Measurements from ENCODE around the gene LYRM9.

- TF ChIP-seq CTCF (IDR thresholded peaks at IDR 0.05) (no peak), ELF1 (IDR thresholded peaks at IDR 0.05) (no peak), EP300 (IDR thresholded peaks at IDR 0.05; ENCODE audit: borderline replicate concordance in 1 of 2, low read depth in 1 of 2, low read length in 1 of 2) (no peak), RAD21 (IDR thresholded peaks at IDR 0.05; ENCODE audit: low read length) (no peak), SMC3 (IDR thresholded peaks at IDR 0.05; ENCODE audit: low read depth, low read length) (no peak)
Observed at GRCh38 chr17:27921599-27921998, 28.4 kb upstream of the LYRM9 start.

All from SK-N-SH (cell line).